ENCODE results near the gene CACNG8.
"Not testable (repeated sequence)": the region's sequence is repeated elsewhere in the genome, so short reads cannot be mapped to it uniquely, and the experiment has no call there.

CACNG8 gene

GRCh38 chr19:53962887-53963431 lies at the start of gene CACNG8:
TSS of gene CACNG8 (plus strand) at chr19:53962937.
- no peak for DNase-seq

GRCh38 chr19:53915000-53915399 lies 47.7 kb upstream of the CACNG8 start:
- no peak for DNase-seq

- DNase-seq = no peak
Observed at GRCh38 chr19:53916004-53916403, 46.7 kb upstream of the CACNG8 start.

GRCh38 chr19:53917356-53917755 lies 45.4 kb upstream of the CACNG8 start:
- DNase-seq = no peak

GRCh38 chr19:53927739-53928138 lies 35.0 kb upstream of the CACNG8 start:
- DNase-seq = no peak

- DNase-seq = no peak
Observed at GRCh38 chr19:53936029-53936428, 26.7 kb upstream of the CACNG8 start.

GRCh38 chr19:53942001-53942786 lies 20.5 kb upstream of the CACNG8 start:
- DNase-seq = no peak

- DNase-seq = no peak
Observed at GRCh38 chr19:53944416-53944815, 18.3 kb upstream of the CACNG8 start.

GRCh38 chr19:53944933-53945332 lies 17.8 kb upstream of the CACNG8 start:
- no peak for DNase-seq

- DNase-seq = no peak
Observed at GRCh38 chr19:53945441-53945840, 17.3 kb upstream of the CACNG8 start.

GRCh38 chr19:53945998-53946397 lies 16.7 kb upstream of the CACNG8 start:
- DNase-seq = no peak

- no peak for DNase-seq
Observed at GRCh38 chr19:53947624-53948023, 15.1 kb upstream of the CACNG8 start.

GRCh38 chr19:53948611-53949010 lies 14.1 kb upstream of the CACNG8 start:
- DNase-seq = not testable (repeated sequence)

GRCh38 chr19:53951436-53951835 lies 11.3 kb upstream of the CACNG8 start:
- DNase-seq = no peak

- no peak for DNase-seq
Observed at GRCh38 chr19:53951947-53952346, 10.8 kb upstream of the CACNG8 start.

- DNase-seq = no peak
Observed at GRCh38 chr19:53953383-53953782, 9.4 kb upstream of the CACNG8 start.

- DNase-seq = no peak
Observed at GRCh38 chr19:53957448-53958167, 5.1 kb upstream of the CACNG8 start.

GRCh38 chr19:53958168-53958571 lies 4.6 kb upstream of the CACNG8 start:
- DNase-seq = no peak

- DNase-seq = no peak
Observed at GRCh38 chr19:53958823-53959757, 3.6 kb upstream of the CACNG8 start.

GRCh38 chr19:53960187-53960586 lies 2.5 kb upstream of the CACNG8 start:
- DNase-seq = no peak

- no peak for DNase-seq
Observed at GRCh38 chr19:53960886-53961285, 1.9 kb upstream of the CACNG8 start.

- DNase-seq = no peak
Observed at GRCh38 chr19:53961523-53962356, 997 bp upstream of the CACNG8 start.
